NT2/D1 (cell line): Measurements from ENCODE around the gene GLRX.

Experiments
- SUZ12 ChIP-seq: IDR thresholded peaks from 2 replicates; pipeline ENCODE4 v1.6.1; 2011; ENCODE audit not compliant: insufficient read length, insufficient read depth; ENCODE audit errors: extremely low read depth
- YY1 ChIP-seq: IDR thresholded peaks from 2 replicates; pipeline ENCODE4 v1.6.1; 2011; ENCODE audit not compliant: insufficient read length, insufficient read depth
- ZNF274 ChIP-seq: IDR thresholded peaks from 2 replicates; pipeline ENCODE4 v1.6.1; 2011; ENCODE audit warnings: mild to moderate bottlenecking, low read depth, low read length

- TF ChIP-seq YY1, result no peak
- TF ChIP-seq ZNF274, result no peak
- TF ChIP-seq SUZ12, result no peak
These were observed 48.8 kb upstream of the GLRX start for GRCh38 chr5:95871146-95871806.
